Thoracic aorta (tissue), 2 donors: Measurements from ENCODE around the gene PDIK1L. TPM values are rescaled to one million over a fixed set of nuclear protein-coding genes. Genes with fewer than 3 reads are reported as not detected.
"Not testable (repeated sequence)": the region's sequence is repeated elsewhere in the genome, so short reads cannot be mapped to it uniquely, and the experiment has no call there.

Source experiments
- ATAC-seq: fragments of 150-250 bp; one replicate; pipeline ENCODE4 v1.8.0; 2017; ENCODE audit warnings: low read depth; ENCODE audit not compliant: insufficient number of reproducible peaks, low FRiP score
- DNase-seq: peaks from one replicate; pipeline ENCODE4 v3.0.0-alpha.2; 2020; ENCODE audit warnings: low spot score
- H3K27ac ChIP-seq, 2 donors: fragments of 200-600 bp; sonication (generic); 1 replicate in 1 of 2; 2 replicates in 1 of 2; pipeline ENCODE4 v1.5.1; 2016; ENCODE audit warnings: mild to moderate bottlenecking in 2 of 2, moderate library complexity in 2 of 2
- H3K27me3 ChIP-seq: fragments of 200-600 bp; sonication (generic); replicated peaks from 2 replicates; pipeline ENCODE4 v1.6.0; 2016; ENCODE audit warnings: mild to moderate bottlenecking; ENCODE audit not compliant: insufficient read depth
- H3K36me3 ChIP-seq: fragments of 200-600 bp; sonication (generic); one replicate; pipeline ENCODE4 v1.5.1; 2016
- H3K4me1 ChIP-seq, 2 donors: fragments of 200-600 bp; sonication (generic); 1 replicate in 1 of 2; 2 replicates in 1 of 2; pipeline versions ENCODE4 v1.5.1 to v1.6.0; 2016; ENCODE audit warnings: low read depth in 2 of 2, mild to moderate bottlenecking in 1 of 2; ENCODE audit not compliant: control insufficient read depth in 1 of 2
- H3K4me3 ChIP-seq: fragments of 200-600 bp; sonication (generic); 2 replicates; pipeline ENCODE4 v1.5.1; 2016; ENCODE audit warnings: mild to moderate bottlenecking
- H3K9me3 ChIP-seq: fragments of 200-600 bp; sonication (generic); 2 replicates; pipeline ENCODE4 v1.5.1; 2016
- total RNA-seq, 2 donors: library from RNA; depleted of rRNA; stranded (reverse); fragments of >200 nt; gene quantifications; one replicate each; pipeline versions ENCODE4 v1.1.0 to v1.2.3, GENCODE V29; 2016
- TF ChIP-seq, protein P1 (sequence below): fragments of 200-600 bp; sonication (generic); IDR thresholded peaks from one replicate; pipeline ENCODE4 v1.5.1; 2019; ENCODE audit warnings: antibody characterized with exemption

The PDIK1L gene
- total RNA-seq, 2 donors from 2014 or later = 9.6 to 10.4 TPM

- Histone ChIP-seq H3K27ac (no peak overlapping the region), H3K36me3 (no peaks in the 10 kb centered on the region), H3K27me3 (no peaks in the 10 kb centered on the region), H3K4me3 (no peak overlapping the region), H3K4me1 (no peaks in the 10 kb centered on the region), H3K9me3 (no peaks in the 10 kb centered on the region)
- TF ChIP-seq, protein P1, sequence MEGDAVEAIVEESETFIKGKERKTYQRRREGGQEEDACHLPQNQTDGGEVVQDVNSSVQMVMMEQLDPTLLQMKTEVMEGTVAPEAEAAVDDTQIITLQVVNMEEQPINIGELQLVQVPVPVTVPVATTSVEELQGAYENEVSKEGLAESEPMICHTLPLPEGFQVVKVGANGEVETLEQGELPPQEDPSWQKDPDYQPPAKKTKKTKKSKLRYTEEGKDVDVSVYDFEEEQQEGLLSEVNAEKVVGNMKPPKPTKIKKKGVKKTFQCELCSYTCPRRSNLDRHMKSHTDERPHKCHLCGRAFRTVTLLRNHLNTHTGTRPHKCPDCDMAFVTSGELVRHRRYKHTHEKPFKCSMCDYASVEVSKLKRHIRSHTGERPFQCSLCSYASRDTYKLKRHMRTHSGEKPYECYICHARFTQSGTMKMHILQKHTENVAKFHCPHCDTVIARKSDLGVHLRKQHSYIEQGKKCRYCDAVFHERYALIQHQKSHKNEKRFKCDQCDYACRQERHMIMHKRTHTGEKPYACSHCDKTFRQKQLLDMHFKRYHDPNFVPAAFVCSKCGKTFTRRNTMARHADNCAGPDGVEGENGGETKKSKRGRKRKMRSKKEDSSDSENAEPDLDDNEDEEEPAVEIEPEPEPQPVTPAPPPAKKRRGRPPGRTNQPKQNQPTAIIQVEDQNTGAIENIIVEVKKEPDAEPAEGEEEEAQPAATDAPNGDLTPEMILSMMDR = no peak
- no peak for ATAC-seq
- DNase-seq = no peak
Observed at GRCh38 chr1:26102119-26102518, 9.5 kb upstream of the PDIK1L start.

GRCh38 chr1:26102526-26102925, 9.1 kb upstream of the PDIK1L start:
- TF ChIP-seq, protein P1 = no peak
- ATAC-seq (no peak), DNase-seq (no peak)
- Histone ChIP-seq H3K27me3 (no peaks in the 10 kb centered on the region), H3K4me1 (no peaks in the 10 kb centered on the region), H3K4me3 (no peak overlapping the region), H3K36me3 (no peaks in the 10 kb centered on the region), H3K27ac (no peak overlapping the region), H3K9me3 (no peaks in the 10 kb centered on the region)

- H3K4me3 ChIP-seq, H3K4me1 ChIP-seq, H3K27ac ChIP-seq, ATAC-seq, H3K27me3 ChIP-seq, DNase-seq, H3K36me3 ChIP-seq, H3K9me3 ChIP-seq: not testable (repeated sequence)
Observed at GRCh38 chr1:26105226-26105548, 6.4 kb upstream of the PDIK1L start.

GRCh38 chr1:26109229-26110164, 2.1 kb upstream of the PDIK1L start:
- Histone ChIP-seq H3K4me1 (peaks cover 8 to 17% of the 10 kb centered on the region in 2 donors), H3K27ac (no peak overlapping the region), H3K4me3 (no peak overlapping the region), H3K27me3 (no peaks in the 10 kb centered on the region), H3K36me3 (no peaks in the 10 kb centered on the region), H3K9me3 (no peaks in the 10 kb centered on the region)
- ATAC-seq = no peak
- DNase-seq = no peak
- TF ChIP-seq, protein P1 = no peak

DNA sequence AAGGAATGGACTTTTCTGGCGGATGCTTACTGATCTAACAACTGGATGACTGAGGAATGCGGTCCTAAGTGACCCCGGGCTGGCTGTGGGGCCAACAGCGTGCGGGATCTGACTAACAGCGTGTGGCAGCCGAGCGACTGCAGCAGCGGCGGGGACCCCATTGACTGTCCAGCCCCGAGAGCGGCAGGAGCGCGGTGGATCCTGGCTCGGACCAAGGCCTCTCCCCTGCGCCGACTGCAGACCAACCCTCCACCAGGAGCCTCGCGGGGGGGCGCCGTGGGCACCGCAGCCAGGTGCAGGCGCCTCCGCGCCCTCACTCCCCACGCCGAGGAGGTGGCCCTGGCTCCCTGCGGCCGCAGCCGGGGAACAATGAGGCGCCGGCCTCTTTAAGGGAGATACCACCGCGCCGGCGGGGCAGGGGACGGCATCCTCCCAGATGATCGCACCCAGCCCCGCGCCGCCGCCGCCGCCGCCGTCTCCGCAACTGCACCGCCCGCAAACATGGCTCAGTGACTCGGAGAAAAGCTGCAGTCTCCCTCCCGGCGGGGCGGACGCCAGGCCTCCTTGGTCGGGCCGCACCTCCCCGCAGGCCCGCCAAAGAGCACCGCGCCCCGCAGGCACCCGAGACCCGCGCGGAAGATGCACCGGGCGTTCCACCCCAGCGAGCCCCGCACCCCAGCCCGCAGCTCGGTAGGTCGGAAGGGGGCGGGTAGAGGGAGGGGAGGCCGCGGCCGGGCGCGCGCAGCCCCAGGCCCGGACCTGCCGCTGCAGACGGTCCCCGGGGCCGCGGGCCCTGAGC, 694 bp upstream of the PDIK1L start:
- Histone ChIP-seq H3K27me3 (no peaks in the 10 kb centered on the region), H3K27ac (peak overlapping the region; percentile 87), H3K4me3 (peak overlapping the region; percentile 87), H3K4me1 (peaks cover 8 to 17% of the 10 kb centered on the region in 2 donors), H3K36me3 (peaks cover 5% of the 10 kb centered on the region), H3K9me3 (no peaks in the 10 kb centered on the region)
- TF ChIP-seq, protein P1 = no peak
- ATAC-seq (peak; percentile 23), DNase-seq (peak; percentile 11)
